Duodenal mucosa (tissue), 2 donors: Measurements from ENCODE around the gene ZC3H6.
"Not testable (repeated sequence)": the region's sequence is repeated elsewhere in the genome, so short reads cannot be mapped to it uniquely, and the experiment has no call there.

Source experiments
- H3K27ac ChIP-seq: one replicate; pipeline ENCODE4 v1.7.0; 2013; ENCODE audit warnings: low read depth, low read length
- H3K27me3 ChIP-seq, 2 donors: one replicate each; pipeline ENCODE4 v1.7.0; 2013; ENCODE audit warnings: low read length in 2 of 2, control low read depth in 1 of 2; ENCODE audit not compliant: insufficient read depth in 2 of 2, control insufficient read depth in 1 of 2
- H3K36me3 ChIP-seq, 2 donors: one replicate each; pipeline ENCODE4 v1.7.0; 2013; ENCODE audit warnings: low read length in 2 of 2, control low read depth in 1 of 2; ENCODE audit not compliant: insufficient read depth in 2 of 2, control insufficient read depth in 1 of 2
- H3K4me1 ChIP-seq, 2 donors: one replicate each; pipeline ENCODE4 v1.7.0; 2013; ENCODE audit warnings: low read length in 2 of 2, control low read depth in 1 of 2; ENCODE audit not compliant: insufficient read depth in 2 of 2, control insufficient read depth in 1 of 2
- H3K4me3 ChIP-seq, 2 donors: one replicate each; pipeline ENCODE4 v1.7.0; 2013; ENCODE audit warnings: low read length in 2 of 2, low read depth in 1 of 2
- H3K9ac ChIP-seq, 2 donors: one replicate each; pipeline ENCODE4 v1.7.0; 2013; ENCODE audit warnings: low read length in 2 of 2, low read depth in 1 of 2
- H3K9me3 ChIP-seq, 2 donors: one replicate each; pipeline ENCODE4 v1.7.0; 2013; ENCODE audit warnings: low read length in 2 of 2, control low read depth in 1 of 2; ENCODE audit not compliant: control insufficient read depth in 1 of 2

The ZC3H6 gene

DNA sequence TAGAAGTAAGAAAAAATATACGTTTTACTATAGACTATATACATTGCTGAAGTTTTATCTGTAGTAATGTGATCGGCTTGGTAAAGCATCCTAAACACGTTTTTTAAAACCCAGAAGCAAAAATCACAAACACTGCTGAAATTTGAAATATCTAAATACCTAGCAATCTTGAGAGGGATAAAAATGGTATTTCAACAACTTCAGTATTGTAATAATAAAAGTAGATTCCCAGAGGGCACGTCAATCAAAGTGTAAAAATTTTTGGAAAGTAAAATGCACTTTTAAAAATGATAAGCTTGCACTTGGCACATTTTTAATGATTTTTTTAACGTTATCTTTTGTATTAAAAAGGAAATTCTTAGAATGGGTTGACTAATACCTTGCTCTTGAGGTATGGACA lies 1.6 kb downstream of the ZC3H6 start:
- Histone ChIP-seq H3K27ac (no peak overlapping the region), H3K4me3 (peak overlapping the region; percentile 7 to 95), H3K27me3 (no peaks in the 10 kb centered on the region)

DNA sequence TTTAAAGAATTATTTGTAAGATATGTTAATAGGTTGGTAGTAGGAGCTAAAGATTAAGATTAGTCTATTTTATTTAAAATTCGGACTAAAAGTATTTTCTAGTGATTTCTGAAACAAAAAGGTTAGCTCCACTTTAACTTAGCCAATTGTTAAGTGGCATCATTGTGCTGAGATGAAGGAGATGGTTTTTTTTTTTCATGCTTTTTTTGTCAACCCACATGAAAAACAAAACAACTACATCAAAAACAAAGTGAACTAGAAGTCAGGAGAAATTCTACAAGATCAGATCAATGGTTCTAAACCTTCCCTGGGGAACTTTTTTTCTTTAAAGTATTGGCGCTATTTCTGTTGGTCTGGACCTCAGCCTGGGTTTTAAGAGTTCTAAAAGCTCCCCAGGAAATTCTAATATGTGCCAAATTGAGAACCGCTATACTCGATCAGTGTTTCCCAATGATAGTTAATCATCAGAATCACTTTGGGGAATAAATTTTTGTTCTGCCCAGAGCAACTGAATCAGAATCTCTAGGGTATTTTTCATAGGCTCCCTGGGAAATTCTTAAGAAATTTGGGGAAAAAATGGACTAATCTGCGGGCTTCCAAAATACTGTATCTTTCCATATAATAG lies 2.3 kb downstream of the ZC3H6 start:
- no peak overlapping the region for H3K9ac ChIP-seq
- H3K27me3 ChIP-seq = no peaks in the 10 kb centered on the region
- no peak overlapping the region for H3K4me3 ChIP-seq
- no peaks in the 10 kb centered on the region for H3K36me3 ChIP-seq
- peaks cover 7 to 8% of the 10 kb centered on the region in 2 donors for H3K4me1 ChIP-seq
- no peak overlapping the region for H3K27ac ChIP-seq
- H3K9me3 ChIP-seq = no peaks in the 10 kb centered on the region

More for the DNA sequence above, 1.6 kb downstream of the ZC3H6 start:
- H3K36me3 ChIP-seq = no peaks in the 10 kb centered on the region
- H3K9me3 ChIP-seq = no peaks in the 10 kb centered on the region
- H3K4me1 ChIP-seq = peaks cover 7 to 8% of the 10 kb centered on the region in 2 donors
- peak overlapping the region in 1 of 2 donors; percentile 100 for H3K9ac ChIP-seq

- not testable (repeated sequence) for H3K9ac ChIP-seq, H3K9me3 ChIP-seq, H3K36me3 ChIP-seq, H3K27me3 ChIP-seq, H3K27ac ChIP-seq, H3K4me3 ChIP-seq, H3K4me1 ChIP-seq
Observed at GRCh38 chr2:112282066-112282465, 6.7 kb downstream of the ZC3H6 start.

DNA sequence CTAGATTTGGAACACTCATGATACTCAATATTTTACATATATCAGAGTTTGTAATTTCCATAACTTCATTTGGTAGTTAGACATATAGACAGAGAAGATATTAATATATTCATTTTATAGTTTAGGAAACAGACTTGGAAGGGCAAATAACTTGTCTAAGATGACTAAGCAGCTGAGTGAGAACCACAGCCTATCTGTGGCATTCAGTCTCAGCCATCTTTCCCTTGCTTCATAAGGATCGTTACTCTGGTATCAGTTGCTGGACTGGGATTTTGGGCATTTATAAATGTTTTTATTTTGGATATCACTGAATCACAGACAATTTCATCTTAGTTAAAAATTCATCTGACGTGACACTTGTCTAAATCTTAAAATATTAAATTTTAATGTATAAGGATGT lies 8.1 kb downstream of the ZC3H6 start:
- not testable (repeated sequence) for H3K9me3 ChIP-seq, H3K4me1 ChIP-seq, H3K36me3 ChIP-seq, H3K9ac ChIP-seq, H3K4me3 ChIP-seq, H3K27me3 ChIP-seq, H3K27ac ChIP-seq

DNA sequence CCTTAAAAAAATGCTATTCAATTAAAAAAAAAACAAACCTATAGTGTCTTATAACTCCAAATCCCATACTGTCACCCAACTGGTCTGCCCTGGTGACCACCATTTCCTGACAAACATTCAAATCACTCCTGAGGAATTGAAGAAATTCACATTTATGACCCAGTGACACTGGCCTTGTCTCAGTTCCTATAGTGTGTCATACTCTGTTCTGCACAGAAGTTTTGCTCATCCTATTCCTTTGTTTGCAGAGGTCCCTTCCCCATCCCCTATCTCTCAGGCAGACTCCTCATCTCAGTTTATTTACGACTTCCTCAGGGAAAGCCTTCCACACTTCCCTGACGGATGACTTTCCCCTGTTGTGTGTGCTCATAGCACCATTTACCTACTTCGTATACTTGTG lies 14.7 kb downstream of the ZC3H6 start:
- no peak overlapping the region for H3K27ac ChIP-seq
- H3K9ac ChIP-seq = no peak overlapping the region
- no peaks in the 10 kb centered on the region for H3K36me3 ChIP-seq
- H3K27me3 ChIP-seq = no peaks in the 10 kb centered on the region
- no peak overlapping the region for H3K4me3 ChIP-seq
- H3K4me1 ChIP-seq = peaks cover 7 to 9% of the 10 kb centered on the region in 2 donors
- no peaks in the 10 kb centered on the region for H3K9me3 ChIP-seq

DNA sequence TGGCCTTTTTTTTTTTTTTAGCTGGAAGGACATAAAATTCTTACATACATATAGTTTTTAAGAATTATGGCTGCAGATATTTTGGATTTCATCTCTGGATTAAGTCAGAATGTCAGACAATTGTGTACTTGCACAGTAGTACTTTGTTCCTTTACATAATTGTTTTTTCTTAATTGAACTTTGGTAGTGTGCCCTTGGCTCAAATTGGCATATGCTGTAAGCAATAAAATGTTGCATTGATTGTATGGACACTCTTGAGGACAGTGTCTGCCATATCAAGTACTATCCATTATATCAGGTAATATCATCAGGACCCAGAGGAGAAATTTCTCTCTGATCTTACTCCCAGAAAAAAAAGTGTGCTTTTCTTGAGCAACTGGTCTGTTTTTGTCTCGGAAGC lies 15.3 kb downstream of the ZC3H6 start:
- no peaks in the 10 kb centered on the region for H3K27me3 ChIP-seq
- H3K9ac ChIP-seq = no peak overlapping the region
- H3K4me3 ChIP-seq = no peak overlapping the region
- H3K4me1 ChIP-seq = peaks cover 7 to 9% of the 10 kb centered on the region in 2 donors
- H3K36me3 ChIP-seq = no peaks in the 10 kb centered on the region
- H3K9me3 ChIP-seq = no peaks in the 10 kb centered on the region
- H3K27ac ChIP-seq = no peak overlapping the region

DNA sequence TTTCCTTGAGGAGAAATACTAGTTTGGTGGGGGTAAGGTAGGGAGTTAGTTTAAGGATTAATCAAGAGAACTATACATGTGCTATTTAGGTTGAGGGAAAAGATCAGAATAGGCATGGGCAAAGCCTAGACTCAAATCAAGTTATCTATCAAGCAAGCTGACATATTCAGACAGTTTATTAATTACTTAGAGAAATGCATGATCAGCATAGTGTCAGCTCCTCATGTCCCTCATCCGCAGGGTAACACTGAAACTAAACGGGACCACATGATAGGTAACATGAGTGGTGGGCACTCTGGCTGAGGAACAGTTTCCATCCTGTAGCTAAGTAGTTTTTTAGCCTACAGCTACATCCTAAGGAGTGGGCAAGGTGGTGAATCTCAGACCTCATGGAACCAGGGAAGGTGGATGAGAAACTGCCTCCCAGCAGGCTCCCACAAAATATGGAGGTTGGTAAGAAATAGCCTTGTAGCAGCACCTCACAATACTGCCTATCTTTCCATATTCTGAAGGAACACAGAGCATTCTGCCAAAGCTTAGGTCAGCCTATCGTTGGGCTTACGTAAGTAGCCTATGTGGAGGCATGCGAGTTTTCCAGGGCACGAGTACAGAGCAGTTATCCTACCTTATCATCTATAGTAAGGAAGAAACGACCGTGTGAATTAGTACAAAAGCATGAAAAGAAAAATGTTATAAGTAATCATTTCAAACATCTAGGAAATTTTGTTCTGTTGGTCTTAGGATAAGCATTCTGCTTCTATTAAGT lies 18.4 kb downstream of the ZC3H6 start:
- H3K36me3 ChIP-seq = no peaks in the 10 kb centered on the region
- no peak overlapping the region for H3K9ac ChIP-seq
- no peak overlapping the region for H3K27ac ChIP-seq
- peaks cover 7 to 9% of the 10 kb centered on the region in 2 donors for H3K4me1 ChIP-seq
- H3K27me3 ChIP-seq = no peaks in the 10 kb centered on the region
- no peak overlapping the region for H3K4me3 ChIP-seq
- no peaks in the 10 kb centered on the region for H3K9me3 ChIP-seq

DNA sequence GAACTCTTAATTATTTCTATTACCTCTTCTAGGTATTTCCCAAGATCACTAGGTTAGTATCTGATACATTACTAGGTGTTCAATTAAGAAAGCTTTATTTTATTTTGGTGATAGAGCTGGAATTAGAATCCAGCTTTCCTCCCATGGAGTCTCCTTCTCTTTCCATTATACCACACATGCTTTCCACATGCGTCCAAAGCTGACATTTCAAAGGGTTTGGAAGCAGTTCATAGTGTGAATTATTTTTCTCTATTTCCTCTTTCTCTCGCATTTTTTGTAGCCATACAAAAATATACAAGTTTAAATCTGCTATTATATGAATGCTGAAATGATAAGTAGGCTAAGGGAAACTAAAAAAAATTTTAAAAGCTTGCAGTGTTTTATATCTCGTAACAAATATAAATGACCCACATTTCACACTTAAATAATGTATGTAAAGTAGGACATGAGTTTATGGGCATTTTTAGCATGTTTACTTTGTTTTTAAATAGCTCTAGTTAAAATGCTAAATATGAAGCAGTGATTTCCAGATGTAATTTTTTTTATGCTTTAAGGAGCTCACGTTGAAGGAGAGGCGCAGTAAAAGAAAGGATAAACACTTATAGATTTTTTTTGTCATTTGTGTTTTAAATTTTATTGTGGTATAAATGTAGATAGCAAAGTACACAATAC lies 20.1 kb downstream of the ZC3H6 start:
- Histone ChIP-seq H3K9ac (no peak overlapping the region), H3K4me3 (no peak overlapping the region), H3K27ac (no peak overlapping the region), H3K27me3 (no peaks in the 10 kb centered on the region), H3K9me3 (no peaks in the 10 kb centered on the region), H3K4me1 (peaks cover 3 to 4% of the 10 kb centered on the region in 2 donors), H3K36me3 (no peaks in the 10 kb centered on the region)

GRCh38 chr2:112296407-112296806 lies 21.0 kb downstream of the ZC3H6 start:
- Histone ChIP-seq H3K36me3 (no peaks in the 10 kb centered on the region), H3K4me1 (no peaks in the 10 kb centered on the region), H3K27ac (no peak overlapping the region), H3K4me3 (no peak overlapping the region), H3K9me3 (no peaks in the 10 kb centered on the region), H3K9ac (no peak overlapping the region), H3K27me3 (no peaks in the 10 kb centered on the region)

DNA sequence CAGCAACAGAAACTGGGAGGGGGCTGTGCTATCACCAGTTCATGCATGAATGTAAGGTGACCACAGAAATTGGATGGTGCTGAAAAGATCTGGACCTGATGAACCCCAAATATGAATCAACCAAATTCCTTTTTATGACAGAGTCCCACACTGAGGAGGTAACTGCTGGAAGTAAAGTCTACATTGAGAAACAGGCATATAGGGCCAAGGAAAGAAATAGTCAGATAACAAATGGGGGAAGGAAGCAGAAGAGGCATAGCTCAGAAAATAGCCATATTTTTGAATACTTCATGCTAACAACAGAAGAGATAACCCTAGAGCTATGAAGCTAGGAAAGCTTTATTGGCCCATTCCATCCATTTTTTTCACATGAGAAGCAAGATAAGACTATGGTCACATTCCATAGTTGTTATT lies 25.8 kb downstream of the ZC3H6 start:
- no peaks in the 10 kb centered on the region for H3K9me3 ChIP-seq
- H3K27ac ChIP-seq = no peak overlapping the region
- no peaks in the 10 kb centered on the region for H3K27me3 ChIP-seq
- H3K4me3 ChIP-seq = no peak overlapping the region
- H3K36me3 ChIP-seq = peaks cover 3 to 5% of the 10 kb centered on the region in 2 donors
- no peaks in the 10 kb centered on the region for H3K4me1 ChIP-seq
- no peak overlapping the region for H3K9ac ChIP-seq
